Measurements from ENCODE around the gene PLXDC2.
"Not testable (repeated sequence)": the region's sequence is repeated elsewhere in the genome, so short reads cannot be mapped to it uniquely, and the experiment has no call there.

Gene PLXDC2

GRCh38 chr10:19977097-19977521, 160.9 kb downstream of the PLXDC2 start:
- DNase-seq (ENCODE audit: low read depth in 2 of 2) = no peak

DNA sequence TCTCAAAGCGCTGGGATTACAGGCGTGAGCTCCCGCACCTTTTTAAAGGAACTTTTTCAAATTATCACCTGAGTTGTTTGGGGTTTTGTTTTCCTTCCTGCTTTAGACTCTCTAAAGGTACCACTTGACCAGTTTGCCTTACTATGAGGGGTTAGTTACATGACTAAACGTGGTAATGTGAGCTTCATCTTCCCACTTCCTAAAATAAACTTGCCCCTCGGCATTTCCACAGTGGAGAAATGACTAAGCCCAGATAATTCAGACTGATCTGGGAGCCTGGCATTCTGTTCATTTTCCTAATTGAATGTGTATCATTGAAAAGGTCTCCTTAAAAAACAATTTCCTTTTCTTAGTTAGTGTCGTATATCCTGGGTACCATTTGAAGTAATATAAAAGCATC, 163.4 kb downstream of the PLXDC2 start:
- DNase-seq (ENCODE audit: low read depth in 2 of 2) = no peak

DNA sequence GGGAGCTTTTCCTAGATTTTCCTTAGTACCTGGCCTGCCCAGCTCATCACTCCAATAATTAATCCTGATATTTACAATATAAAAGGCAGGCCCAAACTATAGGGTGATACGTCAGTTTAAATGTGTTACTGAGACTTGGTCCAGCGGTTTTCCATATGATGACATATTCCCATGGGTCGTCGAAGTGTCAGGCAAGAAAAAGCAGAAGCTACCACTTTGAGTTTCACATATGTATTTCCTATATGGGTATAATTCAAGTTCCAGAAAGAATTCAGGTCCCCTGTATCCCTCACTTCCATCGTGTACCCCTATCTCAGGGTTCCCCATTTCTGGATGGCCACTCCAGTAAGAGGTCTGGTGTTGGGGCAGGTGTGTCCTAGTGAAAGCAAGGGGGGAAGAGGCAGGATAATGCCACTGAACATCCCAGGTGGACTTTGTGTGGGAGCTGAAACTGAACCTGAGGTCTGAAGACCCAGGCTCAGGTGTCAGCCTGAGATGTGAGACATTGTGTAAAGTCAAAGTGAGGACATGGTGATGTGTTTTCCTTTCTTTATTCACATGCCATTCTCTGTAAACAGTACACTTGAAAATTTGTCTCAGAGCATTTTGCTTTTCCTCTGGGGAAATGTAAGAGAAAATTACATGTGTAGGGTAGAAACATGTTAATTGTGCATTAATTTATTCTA, 167.8 kb downstream of the PLXDC2 start:
- DNase-seq (ENCODE audit: low read depth in 2 of 2) = no peak

- no peak for DNase-seq (ENCODE audit: low read depth in 2 of 2)
Measured at GRCh38 chr10:19985745-19986144, 169.5 kb downstream of the PLXDC2 start.

GRCh38 chr10:19986591-19986990, 170.4 kb downstream of the PLXDC2 start:
- no peak for DNase-seq (ENCODE audit: low read depth in 2 of 2)

- no peak for DNase-seq (ENCODE audit: low read depth in 2 of 2)
Measured at GRCh38 chr10:19987931-19988330, 171.7 kb downstream of the PLXDC2 start.

DNA sequence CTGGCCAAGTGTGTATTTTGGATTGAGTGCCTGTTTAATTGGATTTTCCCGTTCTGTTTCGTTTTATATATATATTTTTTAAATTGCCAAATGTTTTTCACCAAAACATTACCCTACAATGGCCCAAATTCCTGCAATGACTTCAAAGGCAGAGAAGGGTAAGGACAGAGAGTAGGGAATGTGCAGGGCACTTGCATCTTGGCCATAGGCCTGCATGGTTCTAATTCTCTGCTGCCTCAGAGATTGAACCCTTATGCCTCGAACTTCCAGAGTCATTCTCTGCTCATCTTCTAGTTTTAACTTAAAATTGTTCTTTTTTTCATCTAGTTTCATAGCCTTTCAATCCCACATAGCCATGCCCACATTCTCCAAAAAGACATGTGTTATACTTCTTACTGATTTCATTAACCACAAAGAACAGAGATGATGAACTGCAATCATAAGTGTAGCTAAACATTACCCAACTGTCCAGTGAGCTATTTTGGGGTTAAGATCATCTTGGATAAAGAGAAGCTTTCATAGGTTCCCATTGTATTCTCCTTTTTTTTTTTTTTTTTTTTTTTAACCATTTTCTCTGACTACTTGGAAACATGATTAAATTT, 177.6 kb downstream of the PLXDC2 start:
- DNase-seq (ENCODE audit: low read depth in 2 of 2) = no peak

DNA sequence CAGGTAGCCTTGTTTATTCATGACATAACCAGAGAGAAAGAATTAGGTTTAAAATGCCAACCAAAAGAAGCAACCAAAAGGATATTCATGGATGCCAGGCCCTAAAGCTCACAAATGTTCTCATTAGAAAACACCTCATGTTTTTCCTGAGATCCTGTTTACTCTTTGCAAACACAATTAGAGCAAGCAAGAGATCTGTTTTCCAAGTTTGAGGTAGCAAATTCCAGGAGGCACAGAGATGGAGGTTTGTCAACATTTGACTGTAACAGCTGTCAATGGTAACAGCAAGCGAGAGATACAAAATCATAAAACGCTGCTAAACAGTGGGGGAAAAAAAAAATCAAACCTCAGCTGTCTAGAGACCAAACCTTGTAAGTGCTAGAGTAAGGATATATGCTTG, 182.2 kb downstream of the PLXDC2 start:
- DNase-seq (ENCODE audit: low read depth in 2 of 2) = no peak

DNA sequence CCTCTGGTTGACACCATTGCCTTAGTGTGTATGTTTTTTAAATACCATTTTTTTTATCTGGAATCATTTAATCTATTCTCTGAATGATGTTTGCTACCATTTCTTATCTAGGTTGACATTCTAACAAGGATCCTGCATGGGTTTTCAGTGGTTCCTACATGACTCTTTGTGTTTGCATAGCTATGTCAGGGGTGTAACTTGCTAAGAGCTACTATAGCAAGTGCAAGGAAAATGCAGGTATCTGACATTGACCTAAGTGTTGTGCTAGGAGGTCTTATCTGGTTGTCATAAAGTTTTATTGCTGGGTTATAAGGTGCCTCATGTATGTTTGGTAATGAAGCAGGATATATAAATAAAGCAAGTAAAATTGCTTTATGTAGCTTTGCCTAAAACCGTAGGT, 183.2 kb downstream of the PLXDC2 start:
- DNase-seq (ENCODE audit: low read depth in 2 of 2) = no peak

DNA sequence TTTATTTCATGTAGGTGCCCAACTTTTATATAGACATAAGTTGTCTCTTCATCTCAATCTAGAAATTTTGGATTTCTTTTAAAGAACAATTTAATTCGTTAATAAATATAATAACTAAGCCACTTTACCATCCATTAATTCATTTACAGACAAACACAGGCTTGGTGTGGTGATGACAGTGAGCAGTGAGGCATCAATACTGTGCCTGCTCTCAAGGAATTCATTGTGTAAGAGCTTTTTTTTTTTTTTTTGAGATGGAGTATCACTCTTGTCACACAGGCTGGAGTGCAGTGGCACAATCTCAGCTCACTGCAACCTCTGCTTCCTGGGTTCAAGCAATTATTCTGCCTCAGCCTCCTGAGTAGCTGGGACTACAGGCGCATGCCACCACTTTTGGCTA, 185.8 kb downstream of the PLXDC2 start:
- DNase-seq (ENCODE audit: low read depth in 2 of 2) = not testable (repeated sequence)

- DNase-seq (ENCODE audit: low read depth in 2 of 2) = no peak
Measured at GRCh38 chr10:20002657-20003056, 186.4 kb downstream of the PLXDC2 start.

DNA sequence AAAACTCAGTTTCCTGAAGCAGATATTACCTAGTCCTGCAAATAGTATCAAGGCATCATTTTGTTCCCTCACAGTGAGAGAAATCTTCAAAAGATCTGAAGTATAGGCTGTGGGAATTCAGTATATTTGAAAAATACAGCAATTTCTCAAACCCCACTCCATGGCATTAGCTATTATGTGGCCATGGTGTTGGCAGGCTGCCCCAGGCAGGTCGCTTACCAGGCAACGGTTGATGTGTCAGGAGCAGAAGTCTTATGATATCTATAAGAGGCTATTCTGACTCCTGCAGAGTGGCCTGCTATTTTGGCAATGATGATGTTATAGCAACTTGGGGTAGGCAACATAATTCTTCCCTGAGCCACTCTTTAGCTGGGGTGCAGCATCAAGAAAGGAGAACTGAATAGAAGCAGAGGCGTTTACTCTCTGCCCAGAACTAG, 187.9 kb downstream of the PLXDC2 start:
- no peak for DNase-seq (ENCODE audit: low read depth in 2 of 2)

GRCh38 chr10:20005638-20006037, 189.4 kb downstream of the PLXDC2 start:
- no peak for DNase-seq (ENCODE audit: low read depth in 2 of 2)

- DNase-seq (ENCODE audit: low read depth in 2 of 2) = no peak
Measured at GRCh38 chr10:20006169-20006870, 190.1 kb downstream of the PLXDC2 start.

DNA sequence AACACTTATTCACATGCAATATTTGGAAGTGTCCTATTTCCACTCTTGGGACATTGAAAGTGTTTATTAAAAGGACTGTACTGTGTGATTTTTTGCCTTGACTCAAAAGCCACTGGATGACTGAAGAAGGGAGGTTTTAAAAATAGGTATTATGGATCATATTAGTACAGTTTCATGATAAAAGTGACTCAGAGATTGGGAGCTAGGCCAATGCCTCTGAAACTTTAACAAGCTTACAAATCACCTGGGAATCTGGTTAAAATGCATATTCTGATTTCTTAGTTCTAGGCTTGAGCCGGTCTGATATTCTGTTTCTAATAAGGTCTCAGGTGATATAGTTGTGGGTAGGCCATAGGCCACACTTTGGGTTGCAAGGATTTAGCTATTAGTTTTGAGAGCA, 191.2 kb downstream of the PLXDC2 start:
- DNase-seq (ENCODE audit: low read depth in 2 of 2) = no peak

DNA sequence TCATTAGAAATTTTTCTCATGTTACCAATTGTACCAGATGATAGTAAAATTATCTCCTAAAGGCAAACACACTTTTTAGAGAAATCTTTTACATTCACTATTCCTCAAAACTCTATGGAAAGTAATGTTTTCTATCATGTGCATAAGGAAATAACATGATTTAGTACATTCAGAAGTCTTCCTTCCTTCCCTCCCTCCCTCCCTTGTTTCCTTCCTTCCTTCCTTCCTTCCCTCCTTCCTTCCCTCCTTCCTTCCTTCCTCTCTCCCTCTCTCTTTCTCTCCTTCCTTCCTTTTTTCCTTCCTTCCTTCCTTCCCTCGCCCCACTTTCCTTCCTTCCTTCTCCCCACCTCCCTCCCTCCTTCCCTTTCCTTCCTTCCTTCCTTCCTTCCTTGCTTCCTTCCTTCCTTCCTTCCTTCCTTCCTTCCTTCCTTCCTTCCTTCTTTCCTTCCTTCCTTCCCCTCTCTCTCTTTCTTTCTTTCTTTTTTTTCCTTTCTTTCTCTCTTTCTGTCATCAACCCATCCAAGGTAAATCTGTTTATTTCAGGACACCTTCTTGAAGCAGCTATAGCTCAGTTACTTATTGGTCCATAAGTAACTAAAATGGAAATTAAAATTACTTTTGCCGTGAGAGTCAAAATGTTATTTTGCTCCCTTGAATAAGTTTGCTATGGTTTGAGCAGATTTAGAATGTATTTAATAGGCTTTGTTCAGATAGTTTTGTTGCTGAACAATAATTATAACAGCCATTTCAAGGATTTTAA, 197.9 kb downstream of the PLXDC2 start:
- DNase-seq (ENCODE audit: low read depth in 2 of 2) = no peak

DNA sequence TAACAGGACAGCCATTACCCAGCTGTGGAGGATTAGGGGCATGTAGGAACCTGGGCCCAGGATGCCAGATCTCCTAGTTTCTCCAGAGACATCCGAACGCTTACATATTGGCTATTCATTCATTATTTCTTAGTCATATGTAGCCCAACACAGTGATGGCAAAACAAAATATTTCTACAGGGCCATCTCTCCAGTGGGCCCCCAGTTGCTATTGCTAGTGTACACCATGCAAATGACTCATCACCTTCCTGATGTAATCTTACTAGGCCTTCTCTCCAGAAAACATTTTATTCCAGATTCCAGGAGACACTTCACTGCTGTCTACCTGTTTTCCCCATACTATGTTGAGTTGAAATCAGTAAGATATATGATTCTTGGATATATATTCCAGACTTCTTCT, 201.7 kb downstream of the PLXDC2 start:
- no peak for DNase-seq (ENCODE audit: low read depth in 2 of 2)

GRCh38 chr10:20020677-20021076, 204.4 kb downstream of the PLXDC2 start:
- DNase-seq (ENCODE audit: low read depth in 2 of 2) = no peak

DNA sequence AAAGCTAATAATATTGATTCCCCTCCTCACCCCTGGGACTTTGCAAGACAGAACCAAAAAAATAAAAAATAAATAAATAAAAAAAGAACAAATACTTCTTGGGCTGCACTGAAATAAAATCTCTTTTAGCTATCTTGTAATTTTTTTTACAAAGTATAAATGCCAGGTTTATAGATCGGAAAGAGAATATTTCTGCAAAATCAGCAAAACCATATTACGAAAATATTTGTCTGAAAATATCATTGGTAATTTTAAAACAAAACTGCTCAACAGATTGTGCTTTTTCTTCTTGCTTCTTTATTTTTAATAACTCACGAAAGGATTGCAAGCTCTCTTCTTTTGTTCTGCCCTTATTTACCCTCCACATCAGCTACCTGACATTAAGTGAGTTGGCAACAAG, 213.3 kb downstream of the PLXDC2 start:
- no peak for DNase-seq (ENCODE audit: low read depth in 2 of 2)

- DNase-seq (ENCODE audit: low read depth in 2 of 2) = no peak
Measured at GRCh38 chr10:20033476-20033875, 217.2 kb downstream of the PLXDC2 start.

DNA sequence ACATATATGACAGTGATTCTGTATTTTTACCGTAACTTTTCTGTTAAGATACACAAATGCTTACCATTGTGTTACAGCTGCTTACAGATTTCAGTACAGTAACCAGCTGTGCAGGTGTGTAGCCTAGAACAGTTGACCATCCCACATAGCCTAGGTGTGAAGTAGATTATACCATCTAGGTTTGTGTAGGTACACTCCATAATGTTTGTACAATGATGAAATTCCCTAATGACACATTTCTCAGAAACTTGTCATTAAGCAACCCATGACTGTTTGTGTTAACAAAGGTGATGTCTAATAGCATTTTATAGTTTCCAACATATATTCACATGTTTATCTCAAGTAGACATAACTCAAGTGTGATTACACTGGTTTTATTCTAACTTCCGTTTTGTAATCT, 218.5 kb downstream of the PLXDC2 start:
- no peak for DNase-seq (ENCODE audit: low read depth in 2 of 2)

- no peak for DNase-seq (ENCODE audit: low read depth in 2 of 2)
Measured at GRCh38 chr10:20040012-20040411, 223.8 kb downstream of the PLXDC2 start.

All from stimulated activated CD4-positive, alpha-beta T cell treated with anti-CD3 and anti-CD28 coated beads, Interleukin-1b, Interleukin-23, amount 100 ng/mL, for 4 hours (primary cell).